Measurements from ENCODE around the gene RB1. TPM values are rescaled to one million over a fixed set of nuclear protein-coding genes. Genes with fewer than 3 reads are reported as not detected.

RB1 gene
- total and polyA plus RNA-seq, 2 donors (not counting 1 experiment from before 2014, with no cell fraction given), result 24.0 to 70.4 TPM

GRCh38 chr13:48505597-48506091 lies 202.1 kb downstream of the RB1 start:
- ChIA-PET POLR2A (no interaction called here), CTCF (interaction anchor here (0.7 to 2.5 kb wide), 5 partner anchors 13 to 75 kb away, joined by 3 to 14 read pairs (median 4); no protein-coding TSS in a partner anchor)
- ATAC-seq (ENCODE audit: low read depth) (peak; percentile 84), DNase-seq (peak; percentile 85)
- H3K9ac ChIP-seq (ENCODE audit: low read length), result peak overlapping the region; percentile 25
- peaks cover 36 to 37% of the 10 kb centered on the region in 2 donors for H3K4me1 ChIP-seq (ENCODE audit: control insufficient read depth in 2 of 2, insufficient read depth in 2 of 2, low read length in 2 of 2)
- WGBS (ENCODE audit: insufficient coverage), result 2% methylated on average over 6 of the region's 11 CpGs
- peak overlapping the region; percentile 84 for H3K27ac Mint-ChIP-seq
- H3K4me3 ChIP-seq (ENCODE audit: control extremely low read depth in 1 of 5, extremely low read depth in 1 of 5, insufficient read depth in 1 of 5, low read depth in 2 of 5, low read length in 4 of 5), result peak overlapping the region in 2 of 5 experiments; percentile 30 to 32
- peaks cover 13% of the 10 kb centered on the region for H4K20me1 ChIP-seq (ENCODE audit: control insufficient read depth, insufficient read depth, low read length, poor library complexity, severe bottlenecking)
- H3K27me3 Mint-ChIP-seq, result peaks cover 33% of the 10 kb centered on the region
- no peak for TF ChIP-seq CTCF (IDR thresholded peaks at IDR 0.05)
- intact Hi-C loops (cut with micrococcal nuclease), result loop anchor here (1.0 kb wide), 2 partner anchors 13 to 27 kb away; no protein-coding TSS in a partner anchor
- no peaks in the 10 kb centered on the region for H3K36me3 ChIP-seq (replicated peaks in 1 of 2; ENCODE audit: control extremely low read depth in 1 of 2, control insufficient read depth in 1 of 2, extremely low read depth in 1 of 2, insufficient read depth in 2 of 2, low read length in 1 of 2)
- H3K27me3 ChIP-seq (replicated peaks in 1 of 4; ENCODE audit: control extremely low read depth in 1 of 4, control insufficient read depth in 3 of 4, insufficient read depth in 4 of 4, low read length in 3 of 4), result peaks cover 0 to 49% (median 7%) of the 10 kb centered on the region in 4 experiments
- H3K9me3 Mint-ChIP-seq (ENCODE audit: insufficient read depth), result no peaks in the 10 kb centered on the region
- no peak overlapping the region for H3K27ac ChIP-seq (ENCODE audit: low read length in 2 of 2)
- H3K4me2 ChIP-seq (replicated peaks; ENCODE audit: low read depth, low read length, poor library complexity, severe bottlenecking), result peak overlapping the region; percentile 65
- H3K79me2 ChIP-seq (ENCODE audit: control insufficient read depth, insufficient read depth, low read length), result no peaks in the 10 kb centered on the region
- peaks cover 49% of the 10 kb centered on the region for H3K4me1 Mint-ChIP-seq
- H3K9me3 ChIP-seq (ENCODE audit: control extremely low read depth in 1 of 3, control insufficient read depth in 2 of 3, insufficient read depth in 1 of 3, low read length in 2 of 3), result peaks cover 0 to 10% (median 0%) of the 10 kb centered on the region in 3 donors
- H2AFZ ChIP-seq (ENCODE audit: insufficient read depth, low read depth, low read length, poor library complexity, severe bottlenecking), result no peak overlapping the region
- peak overlapping the region; percentile 82 for H3K4me3 Mint-ChIP-seq

GRCh38 chr13:48506092-48506701 lies 202.6 kb downstream of the RB1 start:
- Histone ChIP-seq H3K36me3 (replicated peaks in 1 of 2; ENCODE audit: control extremely low read depth in 1 of 2, control insufficient read depth in 1 of 2, extremely low read depth in 1 of 2, insufficient read depth in 2 of 2, low read length in 1 of 2) (no peaks in the 10 kb centered on the region), H3K9ac (ENCODE audit: low read length) (peak overlapping the region; percentile 25), H3K27ac (ENCODE audit: low read length in 2 of 2) (no peak overlapping the region), H3K79me2 (ENCODE audit: control insufficient read depth, insufficient read depth, low read length) (no peaks in the 10 kb centered on the region), H3K27me3 (replicated peaks in 1 of 4; ENCODE audit: control extremely low read depth in 1 of 4, control insufficient read depth in 3 of 4, insufficient read depth in 4 of 4, low read length in 3 of 4) (peaks cover 0 to 49% (median 7%) of the 10 kb centered on the region in 4 experiments), H3K4me2 (replicated peaks; ENCODE audit: low read depth, low read length, poor library complexity, severe bottlenecking) (peak overlapping the region; percentile 65), H3K4me3 (ENCODE audit: control extremely low read depth in 1 of 5, extremely low read depth in 1 of 5, insufficient read depth in 1 of 5, low read depth in 2 of 5, low read length in 4 of 5) (peak overlapping the region in 2 of 5 experiments; percentile 30 to 32), H4K20me1 (ENCODE audit: control insufficient read depth, insufficient read depth, low read length, poor library complexity, severe bottlenecking) (peaks cover 13% of the 10 kb centered on the region), H3K9me3 (ENCODE audit: control extremely low read depth in 1 of 3, control insufficient read depth in 2 of 3, insufficient read depth in 1 of 3, low read length in 2 of 3) (peaks cover 0 to 10% (median 0%) of the 10 kb centered on the region in 3 donors), H2AFZ (ENCODE audit: insufficient read depth, low read depth, low read length, poor library complexity, severe bottlenecking) (no peak overlapping the region), H3K4me1 (ENCODE audit: control insufficient read depth in 2 of 2, insufficient read depth in 2 of 2, low read length in 2 of 2) (peaks cover 30 to 32% of the 10 kb centered on the region in 2 donors)
- WGBS (ENCODE audit: insufficient coverage), result 44% methylated on average over 14 of the region's 14 CpGs
- intact Hi-C loops (cut with micrococcal nuclease), result no loop called here
- no peak for TF ChIP-seq CTCF (IDR thresholded peaks at IDR 0.05)
- TF ChIP-seq EZH2 (IDR thresholded peaks at IDR 0.05; ENCODE audit: borderline replicate concordance, insufficient read depth, low read depth, low read length, poor library complexity, severe bottlenecking), result no peak
- Mint-ChIP-seq H3K27ac (peak overlapping the region; percentile 23), H3K9me3 (ENCODE audit: insufficient read depth) (no peaks in the 10 kb centered on the region), H3K4me3 (peak overlapping the region; percentile 82), H3K27me3 (peaks cover 33% of the 10 kb centered on the region), H3K4me1 (peaks cover 44% of the 10 kb centered on the region)
- ChIA-PET POLR2A (no interaction called here), CTCF (interaction anchor here (0.7 to 2.5 kb wide), 3 partner anchors 15 to 74 kb away, joined by 4 to 14 read pairs (median 4); no protein-coding TSS in a partner anchor)
- no peak for ATAC-seq (ENCODE audit: low read depth)
- DNase-seq, result no peak

Data from B cell (primary cell).